Gastrocnemius medialis (tissue), 4 donors: ENCODE results near the gene MRPL40. TPM values are rescaled to one million over a fixed set of nuclear protein-coding genes. Genes with fewer than 3 reads are reported as not detected.
"Not testable (repeated sequence)": the region's sequence is repeated elsewhere in the genome, so short reads cannot be mapped to it uniquely, and the experiment has no call there.

Experiments used
- ATAC-seq, 2 donors: fragments of 150-250 bp; one replicate each; pipeline ENCODE4 v1.9.1; 2016
- DNase-seq, 2 donors: peaks; one replicate each; pipeline ENCODE4 v3.0.0-alpha.2; 2019
- H3K27ac ChIP-seq, 4 donors: fragments of 200-600 bp; sonication (generic); 1 replicate in 1 of 4; 2 replicates in 3 of 4; pipeline ENCODE4 v1.5.1; 2016 to 2018; ENCODE audit warnings: mild to moderate bottlenecking in 2 of 4, moderate library complexity in 1 of 4
- H3K27me3 ChIP-seq, 3 donors: fragments of 200-600 bp; sonication (generic) in 2 of 3; 1 replicate in 1 of 3; 2 replicates in 2 of 3; pipeline versions ENCODE4 v1.5.1 to v1.6.0; 2016 to 2019; ENCODE audit warnings: mild to moderate bottlenecking in 1 of 3, moderate library complexity in 1 of 3
- H3K36me3 ChIP-seq, 2 donors: fragments of 200-600 bp; sonication (generic) in 1 of 2; one replicate each; pipeline ENCODE4 v1.5.1; 2017 to 2018
- H3K4me1 ChIP-seq, 2 donors: fragments of 200-600 bp; sonication (generic) in 1 of 2; one replicate each; pipeline ENCODE4 v1.5.1; 2016 to 2017; ENCODE audit warnings: mild to moderate bottlenecking in 2 of 2
- H3K4me3 ChIP-seq, 4 donors: fragments of 200-600 bp; sonication (generic) in 3 of 4; 1 replicate in 1 of 4; 2 replicates in 3 of 4; pipeline ENCODE4 v1.5.1; 2016 to 2019; ENCODE audit warnings: mild to moderate bottlenecking in 2 of 4
- H3K9me3 ChIP-seq, 3 donors: fragments of 200-600 bp; sonication (generic) in 2 of 3; 1 replicate in 1 of 3; 2 replicates in 2 of 3; pipeline ENCODE4 v1.5.1; 2016 to 2019
- CTCF ChIP-seq, 5 experiments: fragments of 450-650 bp in 3 of 5; fragments of 200-600 bp in 2 of 5; sonication (generic) in 2 of 5; IDR thresholded peaks in 4 of 5; conservative IDR thresholded peaks in 1 of 5; 1 replicate in 4 of 5; 2 replicates in 1 of 5; pipeline ENCODE4 v1.5.1; 2016 to 2019; ENCODE audit warnings: antibody characterized with exemption in 5 of 5, mild to moderate bottlenecking in 3 of 5, moderate library complexity in 3 of 5
- POLR2A ChIP-seq, 2 donors: fragments of 450-650 bp; IDR thresholded peaks; one replicate each; pipeline ENCODE4 v1.6.1; 2017; ENCODE audit warnings: antibody characterized with exemption in 2 of 2, mild to moderate bottlenecking in 2 of 2, moderate library complexity in 2 of 2
- in situ Hi-C, 4 donors: fragments of 200-750 bp; cut with MboI; loops; one replicate each; pipeline versions ENCODE4 v1.15.0 to v1.8.0; 2017; ENCODE audit warnings: low sequenced_read_pairs in 4 of 4
- intact Hi-C: fragments of 100-400 bp; cut with DNase I; formaldehyde crosslinking; loops from one replicate; pipeline ENCODE4 v1.15.1; 2023; ENCODE audit warnings: low total_unique reads
- total RNA-seq, 4 donors: library from RNA; depleted of rRNA; stranded (reverse); fragments of >200 nt; gene quantifications; one replicate each; pipeline versions ENCODE4 v1.1.0 to v1.2.3, GENCODE V29; 2016

MRPL40 gene
- total RNA-seq, 4 donors from 2014 or later, result 53.8 to 75.1 (median 61.5) TPM

DNA sequence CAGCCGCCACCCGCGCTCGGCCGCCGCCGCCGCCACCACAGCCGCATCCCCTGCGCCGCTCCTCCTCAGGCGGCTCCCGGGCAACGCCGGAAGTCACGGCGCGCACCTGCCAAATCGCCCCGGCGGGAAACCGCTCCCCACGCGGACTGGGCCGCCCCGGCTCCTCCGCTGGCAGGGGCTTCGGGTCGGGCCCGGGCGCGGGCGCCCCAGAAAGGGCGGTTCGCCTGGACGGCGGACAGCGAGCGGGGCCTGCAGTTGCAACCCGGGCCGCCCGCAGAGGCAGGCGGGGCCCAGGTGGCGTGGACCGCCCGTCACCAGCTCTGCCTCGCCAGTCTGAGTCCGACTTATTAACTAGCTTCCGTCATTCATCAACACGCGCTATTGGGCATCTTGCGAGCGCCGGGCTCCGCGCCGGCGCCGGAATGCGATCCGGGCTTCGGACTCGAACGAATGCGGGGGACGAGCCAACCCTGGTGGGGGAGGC is 654 bp upstream of the MRPL40 start, which contains the start of gene HIRA:
TSS of gene HIRA (minus strand) at position 85 of the 484 bp plus-strand sequence. CDS start 257 bp downstream, outside the sequence.
- Histone ChIP-seq H3K36me3 (peaks cover 0 to 24% of the 10 kb centered on the region in 2 donors), H3K27ac (peak within 1 kb of the TSS; percentile 91 to 100 (median 100)), H3K9me3 (no peaks in the 10 kb centered on the region), H3K4me3 (peak within 1 kb of the TSS; percentile 75 to 96 (median 88)), H3K4me1 (peaks cover 32 to 39% of the 10 kb centered on the region in 2 donors), H3K27me3 (no peaks in the 10 kb centered on the region)
- DNase-seq (peak; percentile 53 to 81), ATAC-seq (peak; percentile 66 to 68)
- intact Hi-C loops, result loop anchor here (1.0 to 5.0 kb wide), 6 partner anchors 16 to 309 kb away; partner anchors contain the start of genes C22orf39, CDC45, DGCR2 and SLC25A1
- TF ChIP-seq CTCF (IDR thresholded peaks at IDR 0.05 in 4 of 5, conservative IDR thresholded peaks at IDR 0.05 in 1 of 5) (no peak), POLR2A (IDR thresholded peaks at IDR 0.05) (no peak)
- in situ Hi-C loops, result no loop called here

DNA sequence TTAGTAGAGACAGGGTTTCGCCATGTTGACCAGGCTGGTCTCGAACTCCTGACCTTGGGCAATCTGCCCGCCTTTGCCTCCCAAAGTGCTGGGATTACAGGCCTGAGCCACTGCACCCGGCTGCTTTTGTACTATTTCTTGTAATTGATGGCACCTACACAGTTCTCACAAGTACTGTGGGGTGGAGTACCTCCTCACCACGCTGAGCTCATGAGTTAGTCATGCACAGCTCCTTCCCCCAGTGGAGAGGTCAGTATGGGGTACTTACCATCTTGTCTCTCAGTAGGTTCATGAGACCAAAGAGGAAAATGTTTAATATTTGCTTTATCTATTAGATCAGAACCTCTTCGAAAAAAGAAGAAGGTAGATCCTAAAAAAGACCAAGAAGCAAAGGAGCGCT is 2.1 kb downstream of the MRPL40 start:
- no peak for DNase-seq
- intact Hi-C loops, result loop anchor here (5.0 kb wide), 2 partner anchors 257 to 312 kb away; partner anchors contain the start of genes DGCR2 and SLC25A1

GRCh38 chr22:19434829-19435580 is 2.7 kb downstream of the MRPL40 start:
- H3K4me1 ChIP-seq, result peaks cover 37% of the 10 kb centered on the region in 2 donors
- no peak for ATAC-seq
- H3K36me3 ChIP-seq, result peaks cover 0 to 26% of the 10 kb centered on the region in 2 donors
- H3K9me3 ChIP-seq, result no peaks in the 10 kb centered on the region
- TF ChIP-seq POLR2A (IDR thresholded peaks at IDR 0.05), result no peak
- TF ChIP-seq CTCF (IDR thresholded peaks at IDR 0.05 in 4 of 5, conservative IDR thresholded peaks at IDR 0.05 in 1 of 5), result no peak
- H3K27me3 ChIP-seq, result no peaks in the 10 kb centered on the region
- no peak for DNase-seq
- H3K27ac ChIP-seq, result peak overlapping the region; percentile 91 to 100 (median 100)
- intact Hi-C loops, result loop anchor here (5.0 kb wide), 2 partner anchors 258 to 313 kb away; partner anchors contain the start of genes DGCR2 and SLC25A1
- in situ Hi-C loops, result no loop called here
- no peak overlapping the region for H3K4me3 ChIP-seq

More for the DNA sequence above, 2.1 kb downstream of the MRPL40 start:
- in situ Hi-C loops, result no loop called here
- Histone ChIP-seq H3K4me3 (no peak overlapping the region), H3K27me3 (no peaks in the 10 kb centered on the region), H3K4me1 (peaks cover 37% of the 10 kb centered on the region in 2 donors), H3K36me3 (peaks cover 0 to 26% of the 10 kb centered on the region in 2 donors), H3K27ac (peak overlapping the region; percentile 91 to 100 (median 100)), H3K9me3 (no peaks in the 10 kb centered on the region)
- no peak for TF ChIP-seq CTCF (IDR thresholded peaks at IDR 0.05 in 4 of 5, conservative IDR thresholded peaks at IDR 0.05 in 1 of 5)
- no peak for TF ChIP-seq POLR2A (IDR thresholded peaks at IDR 0.05)
- ATAC-seq, result no peak

GRCh38 chr22:19436444-19437161 is 4.3 kb downstream of the MRPL40 start:
- intact Hi-C loops, result not testable (repeated sequence)

More at GRCh38 chr22:19436444-19437161, 4.3 kb downstream of the MRPL40 start:
- H3K27me3 ChIP-seq, ATAC-seq, in situ Hi-C loops, DNase-seq, H3K9me3 ChIP-seq, H3K4me3 ChIP-seq: not testable (repeated sequence)
- H3K27ac ChIP-seq, result peak overlapping the region; percentile 91 to 100 (median 96)
- peaks cover 0 to 26% of the 10 kb centered on the region in 2 donors for H3K36me3 ChIP-seq
- peaks cover 44 to 47% of the 10 kb centered on the region in 2 donors for H3K4me1 ChIP-seq
